Measurements from ENCODE around the gene PNPLA6. TPM values are rescaled to one million over a fixed set of nuclear protein-coding genes. Genes with fewer than 3 reads are reported as not detected.

PNPLA6 gene
- polyA plus RNA-seq, 1 donor (not counting 4 experiments of a cell fraction or from before 2014, with no cell fraction given): 22.4 TPM

DNA sequence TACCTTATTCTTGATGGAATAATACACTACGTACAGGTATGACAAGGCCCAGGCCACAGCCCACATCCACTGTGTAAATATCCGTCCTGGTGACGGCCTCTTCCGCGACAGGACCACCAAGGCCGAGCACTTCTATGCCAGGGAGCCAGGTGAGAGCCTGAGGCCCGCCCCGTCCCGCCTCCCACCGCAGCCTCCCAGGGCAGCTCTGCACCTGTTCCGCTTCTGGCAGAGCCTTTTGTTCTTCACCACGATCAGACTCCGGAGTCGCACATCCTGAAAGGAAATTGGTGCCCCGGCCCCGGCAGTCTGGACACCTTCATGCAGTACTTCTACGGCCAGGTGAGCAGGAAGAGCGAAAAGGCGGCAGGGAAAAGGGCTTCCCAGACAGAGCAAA is 30.2 kb upstream of the PNPLA6 start:
- no peak overlapping the region for H2AFZ ChIP-seq (ENCODE audit: control insufficient read depth, low read length)
- no peaks in the 10 kb centered on the region for H3K9me3 ChIP-seq (ENCODE audit: control insufficient read depth, low read depth, low read length)
- DNase-seq (ENCODE audit: low read depth, low spot score): no peak
- no peaks in the 10 kb centered on the region for H3K79me2 ChIP-seq (ENCODE audit: control insufficient read depth, insufficient read depth, low read length)
- no peak overlapping the region for H3K27ac ChIP-seq (ENCODE audit: control insufficient read depth, insufficient read depth, low read length)
- no peaks in the 10 kb centered on the region for H3K36me3 ChIP-seq (ENCODE audit: control insufficient read depth in 2 of 2, extremely low read depth in 1 of 2, insufficient read depth in 2 of 2, low read length in 2 of 2)
- dilution Hi-C loops (cut with MboI; ENCODE audit: extremely low pct_ligation_motif_present, low sequenced_read_pairs): no loop called here
- H3K4me1 ChIP-seq (ENCODE audit: control insufficient read depth, extremely low read depth, insufficient read depth, low read length): peaks cover 2% of the 10 kb centered on the region
- peaks cover 4% of the 10 kb centered on the region for H3K27me3 ChIP-seq (ENCODE audit: control insufficient read depth, extremely low read depth, insufficient read depth, low read length)
- H3K4me3 ChIP-seq (ENCODE audit: control insufficient read depth in 2 of 3, extremely low read depth in 1 of 3, insufficient read depth in 2 of 3, low read depth in 1 of 3, low read length in 3 of 3): no peak overlapping the region
- no peaks in the 10 kb centered on the region for H3K9me1 ChIP-seq (ENCODE audit: control insufficient read depth, extremely low read depth, insufficient read depth, low read length)
- TF ChIP-seq, protein P1, sequence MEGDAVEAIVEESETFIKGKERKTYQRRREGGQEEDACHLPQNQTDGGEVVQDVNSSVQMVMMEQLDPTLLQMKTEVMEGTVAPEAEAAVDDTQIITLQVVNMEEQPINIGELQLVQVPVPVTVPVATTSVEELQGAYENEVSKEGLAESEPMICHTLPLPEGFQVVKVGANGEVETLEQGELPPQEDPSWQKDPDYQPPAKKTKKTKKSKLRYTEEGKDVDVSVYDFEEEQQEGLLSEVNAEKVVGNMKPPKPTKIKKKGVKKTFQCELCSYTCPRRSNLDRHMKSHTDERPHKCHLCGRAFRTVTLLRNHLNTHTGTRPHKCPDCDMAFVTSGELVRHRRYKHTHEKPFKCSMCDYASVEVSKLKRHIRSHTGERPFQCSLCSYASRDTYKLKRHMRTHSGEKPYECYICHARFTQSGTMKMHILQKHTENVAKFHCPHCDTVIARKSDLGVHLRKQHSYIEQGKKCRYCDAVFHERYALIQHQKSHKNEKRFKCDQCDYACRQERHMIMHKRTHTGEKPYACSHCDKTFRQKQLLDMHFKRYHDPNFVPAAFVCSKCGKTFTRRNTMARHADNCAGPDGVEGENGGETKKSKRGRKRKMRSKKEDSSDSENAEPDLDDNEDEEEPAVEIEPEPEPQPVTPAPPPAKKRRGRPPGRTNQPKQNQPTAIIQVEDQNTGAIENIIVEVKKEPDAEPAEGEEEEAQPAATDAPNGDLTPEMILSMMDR (optimal IDR thresholded peaks at IDR 0.05 in 1 of 3, IDR thresholded peaks at IDR 0.05 in 1 of 3, conservative IDR thresholded peaks at IDR 0.05 in 1 of 3; ENCODE audit: extremely low read depth in 1 of 3, insufficient read depth in 2 of 3, low read length in 3 of 3): no peak
- no peak for TF ChIP-seq EZH2 (IDR thresholded peaks at IDR 0.05; ENCODE audit: low read length)
- no peaks in the 10 kb centered on the region for H4K20me1 ChIP-seq (ENCODE audit: control insufficient read depth, extremely low read depth, insufficient read depth, low read length)
- no peak overlapping the region for H3K9ac ChIP-seq (ENCODE audit: control insufficient read depth, extremely low read depth, insufficient read depth, low read length)
- H3K4me2 ChIP-seq (ENCODE audit: control insufficient read depth, extremely low read depth, insufficient read depth, low read depth, low read length): no peak overlapping the region
- FAIRE-seq: no peak

DNA sequence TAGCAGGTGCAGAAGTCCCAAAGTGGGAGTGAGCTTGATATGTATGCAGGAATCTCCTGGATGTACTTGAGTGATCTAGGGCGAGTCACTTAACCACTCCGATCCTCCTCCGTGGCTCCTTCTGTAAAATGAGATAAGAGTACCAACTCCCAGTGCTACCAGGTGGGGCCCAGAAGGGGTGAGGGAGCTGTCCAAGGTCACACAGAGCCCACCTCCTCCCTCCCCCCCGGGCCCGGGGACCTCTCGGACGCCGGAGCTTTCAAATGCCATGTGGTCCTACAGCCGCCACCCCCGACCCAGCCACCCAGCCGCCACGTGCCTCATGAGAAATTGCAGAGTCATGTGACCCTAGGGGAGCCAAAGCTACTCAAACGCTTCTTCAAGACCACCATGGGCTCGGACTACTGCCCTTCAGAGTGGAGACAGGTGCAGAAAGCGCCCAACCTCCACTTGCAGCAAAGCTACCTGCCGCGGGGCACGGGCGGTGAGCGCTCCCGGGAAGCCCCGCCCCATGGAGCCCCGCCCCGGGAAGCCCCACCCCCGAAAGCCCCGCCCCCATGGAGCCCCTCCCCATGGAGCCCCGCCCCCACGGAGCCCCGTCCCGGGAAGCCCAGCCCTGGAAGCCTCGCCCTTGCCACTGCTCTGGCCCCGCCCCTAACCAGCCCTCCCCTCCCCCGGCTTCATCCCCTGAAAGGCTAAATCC is 29.7 kb upstream of the PNPLA6 start:
- H3K4me3 ChIP-seq (ENCODE audit: control insufficient read depth in 2 of 3, extremely low read depth in 1 of 3, insufficient read depth in 2 of 3, low read depth in 1 of 3, low read length in 3 of 3): peak overlapping the region in 1 of 3 experiments; percentile 3
- no peak for TF ChIP-seq EZH2 (IDR thresholded peaks at IDR 0.05; ENCODE audit: low read length)
- TF ChIP-seq, protein P1 (optimal IDR thresholded peaks at IDR 0.05 in 1 of 3, IDR thresholded peaks at IDR 0.05 in 1 of 3, conservative IDR thresholded peaks at IDR 0.05 in 1 of 3; ENCODE audit: extremely low read depth in 1 of 3, insufficient read depth in 2 of 3, low read length in 3 of 3): no peak
- no peak overlapping the region for H3K27ac ChIP-seq (ENCODE audit: control insufficient read depth, insufficient read depth, low read length)
- no peak overlapping the region for H3K9ac ChIP-seq (ENCODE audit: control insufficient read depth, extremely low read depth, insufficient read depth, low read length)
- FAIRE-seq: no peak
- H2AFZ ChIP-seq (ENCODE audit: control insufficient read depth, low read length): peak overlapping the region; percentile 60
- H3K4me1 ChIP-seq (ENCODE audit: control insufficient read depth, extremely low read depth, insufficient read depth, low read length): no peaks in the 10 kb centered on the region
- dilution Hi-C loops (cut with MboI; ENCODE audit: extremely low pct_ligation_motif_present, low sequenced_read_pairs): no loop called here
- H3K27me3 ChIP-seq (ENCODE audit: control insufficient read depth, extremely low read depth, insufficient read depth, low read length): no peaks in the 10 kb centered on the region
- no peaks in the 10 kb centered on the region for H3K9me3 ChIP-seq (ENCODE audit: control insufficient read depth, low read depth, low read length)
- peak overlapping the region; percentile 22 for H3K4me2 ChIP-seq (ENCODE audit: control insufficient read depth, extremely low read depth, insufficient read depth, low read depth, low read length)
- H3K9me1 ChIP-seq (ENCODE audit: control insufficient read depth, extremely low read depth, insufficient read depth, low read length): no peaks in the 10 kb centered on the region
- no peaks in the 10 kb centered on the region for H4K20me1 ChIP-seq (ENCODE audit: control insufficient read depth, extremely low read depth, insufficient read depth, low read length)
- no peaks in the 10 kb centered on the region for H3K79me2 ChIP-seq (ENCODE audit: control insufficient read depth, insufficient read depth, low read length)
- H3K36me3 ChIP-seq (ENCODE audit: control insufficient read depth in 2 of 2, extremely low read depth in 1 of 2, insufficient read depth in 2 of 2, low read length in 2 of 2): no peaks in the 10 kb centered on the region
- DNase-seq (ENCODE audit: low read depth, low spot score): no peak

Measured in keratinocyte (primary cell).